ENCODE results near the gene GNE.
A peak's percentile ranks its signal among the peaks of the same experiment; 100 is the strongest.

The GNE gene

GRCh38 chr9:36169708-36170107, 88.5 kb downstream of the GNE start:
- DNase-seq (ENCODE audit: low read depth in 2 of 3, low spot score in 2 of 3): no peak

- DNase-seq (ENCODE audit: low read depth in 2 of 3, low spot score in 2 of 3): no peak
Observed at GRCh38 chr9:36169166-36169565, 89.1 kb downstream of the GNE start, which contains the start of gene CCIN. TSS of gene CCIN (plus strand) at chr9:36169388. CDS start at chr9:36169503, 115 bp downstream.

GRCh38 chr9:36166168-36166927, 91.9 kb downstream of the GNE start:
- peak; percentile 72 to 84 (median 75) for DNase-seq (ENCODE audit: low read depth in 2 of 3, low spot score in 2 of 3)

- DNase-seq (ENCODE audit: low read depth in 2 of 3, low spot score in 2 of 3): no peak
Observed at GRCh38 chr9:36165826-36166167, 92.5 kb downstream of the GNE start.

DNA sequence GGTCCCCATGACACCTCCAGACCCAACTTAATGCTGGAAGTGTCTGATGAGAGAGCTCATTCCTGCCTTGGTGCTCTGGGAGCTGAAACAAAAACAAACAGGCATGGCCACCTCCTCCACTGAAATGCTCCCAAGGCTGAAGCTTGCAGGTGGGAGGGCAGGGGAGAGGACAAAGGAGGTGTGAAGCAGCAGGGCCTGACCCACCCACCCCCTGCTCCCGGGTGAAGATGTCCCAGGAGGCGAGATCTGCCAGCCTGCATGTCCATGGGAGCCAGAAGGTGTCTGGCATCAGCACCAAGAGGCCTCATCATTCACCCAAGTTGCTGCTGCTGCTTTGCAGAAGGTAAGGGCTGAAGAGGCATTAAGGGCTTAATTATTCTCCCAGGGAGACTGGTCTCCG, 93.3 kb downstream of the GNE start:
- DNase-seq (ENCODE audit: low read depth in 2 of 3, low spot score in 2 of 3): no peak

Measured in activated CD8-positive, alpha-beta memory T cell treated with anti-CD3 and anti-CD28 coated beads for 48 hours (primary cell).